ENCODE measurements around the gene ADPRHL1.

Gene ADPRHL1

GRCh38 chr13:113405481-113406300 is 47.6 kb downstream of the ADPRHL1 start:
- Histone ChIP-seq H3K4me1 (ENCODE audit: control insufficient read depth, insufficient read depth, low read length) (no peaks in the 10 kb centered on the region), H3K27ac (ENCODE audit: low read depth, low read length) (no peak overlapping the region), H3K36me3 (ENCODE audit: control insufficient read depth, insufficient read depth, low read length) (no peaks in the 10 kb centered on the region), H3K27me3 (ENCODE audit: control insufficient read depth, insufficient read depth, low read length) (no peaks in the 10 kb centered on the region), H3K9ac (ENCODE audit: low read depth, low read length) (no peak overlapping the region), H3K9me3 (ENCODE audit: control insufficient read depth, insufficient read depth, low read length) (no peaks in the 10 kb centered on the region), H3K4me3 (ENCODE audit: low read depth, low read length) (no peak overlapping the region)

GRCh38 chr13:113404723-113405471 is 48.4 kb downstream of the ADPRHL1 start:
- no peaks in the 10 kb centered on the region for H3K27me3 ChIP-seq (ENCODE audit: control insufficient read depth, insufficient read depth, low read length)
- no peaks in the 10 kb centered on the region for H3K9me3 ChIP-seq (ENCODE audit: control insufficient read depth, insufficient read depth, low read length)
- H3K36me3 ChIP-seq (ENCODE audit: control insufficient read depth, insufficient read depth, low read length) = no peaks in the 10 kb centered on the region
- no peak overlapping the region for H3K4me3 ChIP-seq (ENCODE audit: low read depth, low read length)
- H3K9ac ChIP-seq (ENCODE audit: low read depth, low read length) = no peak overlapping the region
- no peak overlapping the region for H3K27ac ChIP-seq (ENCODE audit: low read depth, low read length)
- H3K4me1 ChIP-seq (ENCODE audit: control insufficient read depth, insufficient read depth, low read length) = no peaks in the 10 kb centered on the region

GRCh38 chr13:113404366-113404722 is 48.9 kb downstream of the ADPRHL1 start:
- Histone ChIP-seq H3K9me3 (ENCODE audit: control insufficient read depth, insufficient read depth, low read length) (no peaks in the 10 kb centered on the region), H3K4me1 (ENCODE audit: control insufficient read depth, insufficient read depth, low read length) (peaks cover under 1% of the 10 kb centered on the region; the same call in 1 of the 2 replicates), H3K4me3 (ENCODE audit: low read depth, low read length) (no peak overlapping the region), H3K9ac (ENCODE audit: low read depth, low read length) (no peak overlapping the region), H3K27me3 (ENCODE audit: control insufficient read depth, insufficient read depth, low read length) (no peaks in the 10 kb centered on the region), H3K27ac (ENCODE audit: low read depth, low read length) (no peak overlapping the region), H3K36me3 (ENCODE audit: control insufficient read depth, insufficient read depth, low read length) (no peaks in the 10 kb centered on the region)

- Histone ChIP-seq H3K27ac (ENCODE audit: low read depth, low read length) (no peak overlapping the region), H3K27me3 (ENCODE audit: control insufficient read depth, insufficient read depth, low read length) (no peaks in the 10 kb centered on the region), H3K9me3 (ENCODE audit: control insufficient read depth, insufficient read depth, low read length) (no peaks in the 10 kb centered on the region), H3K4me3 (ENCODE audit: low read depth, low read length) (no peak overlapping the region), H3K9ac (ENCODE audit: low read depth, low read length) (no peak overlapping the region), H3K36me3 (ENCODE audit: control insufficient read depth, insufficient read depth, low read length) (no peaks in the 10 kb centered on the region), H3K4me1 (ENCODE audit: control insufficient read depth, insufficient read depth, low read length) (peaks cover 6% of the 10 kb centered on the region)
Observed at GRCh38 chr13:113403255-113404104, 49.8 kb downstream of the ADPRHL1 start.

- H3K27ac ChIP-seq (ENCODE audit: low read depth, low read length) = no peak overlapping the region
- no peaks in the 10 kb centered on the region for H3K36me3 ChIP-seq (ENCODE audit: control insufficient read depth, insufficient read depth, low read length)
Observed at GRCh38 chr13:113402471-113403254, 50.6 kb downstream of the ADPRHL1 start.

GRCh38 chr13:113401452-113402415 is 51.6 kb downstream of the ADPRHL1 start:
- Histone ChIP-seq H3K4me3 (ENCODE audit: low read depth, low read length) (no peak overlapping the region), H3K27me3 (ENCODE audit: control insufficient read depth, insufficient read depth, low read length) (no peaks in the 10 kb centered on the region), H3K36me3 (ENCODE audit: control insufficient read depth, insufficient read depth, low read length) (no peaks in the 10 kb centered on the region), H3K27ac (ENCODE audit: low read depth, low read length) (no peak overlapping the region), H3K9me3 (ENCODE audit: control insufficient read depth, insufficient read depth, low read length) (no peaks in the 10 kb centered on the region), H3K4me1 (ENCODE audit: control insufficient read depth, insufficient read depth, low read length) (peaks cover 6% of the 10 kb centered on the region), H3K9ac (ENCODE audit: low read depth, low read length) (no peak overlapping the region)

More at GRCh38 chr13:113402471-113403254, 50.6 kb downstream of the ADPRHL1 start:
- no peak overlapping the region for H3K4me3 ChIP-seq (ENCODE audit: low read depth, low read length)
- H3K9ac ChIP-seq (ENCODE audit: low read depth, low read length) = no peak overlapping the region
- no peaks in the 10 kb centered on the region for H3K9me3 ChIP-seq (ENCODE audit: control insufficient read depth, insufficient read depth, low read length)
- H3K27me3 ChIP-seq (ENCODE audit: control insufficient read depth, insufficient read depth, low read length) = no peaks in the 10 kb centered on the region
- H3K4me1 ChIP-seq (ENCODE audit: control insufficient read depth, insufficient read depth, low read length) = peaks cover 6% of the 10 kb centered on the region

GRCh38 chr13:113400621-113401451 is 52.5 kb downstream of the ADPRHL1 start:
- no peak overlapping the region for H3K27ac ChIP-seq (ENCODE audit: low read depth, low read length)
- no peaks in the 10 kb centered on the region for H3K9me3 ChIP-seq (ENCODE audit: control insufficient read depth, insufficient read depth, low read length)
- H3K36me3 ChIP-seq (ENCODE audit: control insufficient read depth, insufficient read depth, low read length) = no peaks in the 10 kb centered on the region
- H3K4me1 ChIP-seq (ENCODE audit: control insufficient read depth, insufficient read depth, low read length) = peaks cover 6% of the 10 kb centered on the region
- no peaks in the 10 kb centered on the region for H3K27me3 ChIP-seq (ENCODE audit: control insufficient read depth, insufficient read depth, low read length)
- no peak overlapping the region for H3K9ac ChIP-seq (ENCODE audit: low read depth, low read length)
- H3K4me3 ChIP-seq (ENCODE audit: low read depth, low read length) = no peak overlapping the region

GRCh38 chr13:113399755-113400149 is 53.5 kb downstream of the ADPRHL1 start:
- Histone ChIP-seq H3K36me3 (ENCODE audit: control insufficient read depth, insufficient read depth, low read length) (no peaks in the 10 kb centered on the region), H3K27me3 (ENCODE audit: control insufficient read depth, insufficient read depth, low read length) (no peaks in the 10 kb centered on the region), H3K4me3 (ENCODE audit: low read depth, low read length) (no peak overlapping the region), H3K9me3 (ENCODE audit: control insufficient read depth, insufficient read depth, low read length) (no peaks in the 10 kb centered on the region), H3K27ac (ENCODE audit: low read depth, low read length) (no peak overlapping the region), H3K4me1 (ENCODE audit: control insufficient read depth, insufficient read depth, low read length) (peaks cover 6% of the 10 kb centered on the region), H3K9ac (ENCODE audit: low read depth, low read length) (no peak overlapping the region)

Measured in HUES48 (cell line).